ENCODE data around the gene DERL2.
A peak's percentile ranks its signal among the peaks of the same experiment; 100 is the strongest.

DERL2 gene

GRCh38 chr17:5506307-5506706 is 20.3 kb upstream of the DERL2 start:
- TF ChIP-seq YY1 (IDR thresholded peaks at IDR 0.05; ENCODE audit: low read depth) (no peak), NFIC (IDR thresholded peaks at IDR 0.05) (no peak), CEBPB (IDR thresholded peaks at IDR 0.05) (no peak), EGR1 (IDR thresholded peaks at IDR 0.05) (no peak), MAX (IDR thresholded peaks at IDR 0.05) (no peak), EP300 (IDR thresholded peaks at IDR 0.05; ENCODE audit: borderline replicate concordance) (no peak), TAF1 (IDR thresholded peaks at IDR 0.05; ENCODE audit: low read depth) (no peak), FOXM1 (IDR thresholded peaks at IDR 0.05; ENCODE audit: borderline replicate concordance, low read depth) (no peak), CREB1 (IDR thresholded peaks at IDR 0.05; ENCODE audit: low read depth) (no peak), USF1 (IDR thresholded peaks at IDR 0.05) (no peak), TEAD4 (IDR thresholded peaks at IDR 0.05) (no peak)

GRCh38 chr17:5502552-5502951 is 16.6 kb upstream of the DERL2 start:
- TF ChIP-seq MAX (IDR thresholded peaks at IDR 0.05) (no peak), TCF12 (IDR thresholded peaks at IDR 0.05; ENCODE audit: low read depth) (no peak), RAD21 (IDR thresholded peaks at IDR 0.05; ENCODE audit: low read depth) (no peak), EGR1 (IDR thresholded peaks at IDR 0.05) (no peak), NFIC (IDR thresholded peaks at IDR 0.05) (no peak), TEAD4 (IDR thresholded peaks at IDR 0.05) (no peak), YY1 (IDR thresholded peaks at IDR 0.05; ENCODE audit: low read depth) (no peak), ZBTB7A (IDR thresholded peaks at IDR 0.05; ENCODE audit: low read depth) (no peak), CEBPB (IDR thresholded peaks at IDR 0.05) (no peak), REST (IDR thresholded peaks at IDR 0.05; ENCODE audit: low read depth) (no peak), FOXM1 (IDR thresholded peaks at IDR 0.05; ENCODE audit: borderline replicate concordance, low read depth) (no peak), CREB1 (IDR thresholded peaks at IDR 0.05; ENCODE audit: low read depth) (no peak), TAF1 (IDR thresholded peaks at IDR 0.05; ENCODE audit: low read depth) (no peak), EP300 (IDR thresholded peaks at IDR 0.05; ENCODE audit: borderline replicate concordance) (no peak)

GRCh38 chr17:5501685-5502084 is 15.7 kb upstream of the DERL2 start:
- TF ChIP-seq REST (IDR thresholded peaks at IDR 0.05; ENCODE audit: low read depth), result no peak
- no peak for TF ChIP-seq EP300 (IDR thresholded peaks at IDR 0.05; ENCODE audit: borderline replicate concordance)
- TF ChIP-seq TAF1 (IDR thresholded peaks at IDR 0.05; ENCODE audit: low read depth), result no peak
- no peak for TF ChIP-seq RAD21 (IDR thresholded peaks at IDR 0.05; ENCODE audit: low read depth)
- no peak for TF ChIP-seq ZBTB7A (IDR thresholded peaks at IDR 0.05; ENCODE audit: low read depth)
- no peak for TF ChIP-seq MAX (IDR thresholded peaks at IDR 0.05)
- no peak for TF ChIP-seq TCF12 (IDR thresholded peaks at IDR 0.05; ENCODE audit: low read depth)
- TF ChIP-seq TEAD4 (IDR thresholded peaks at IDR 0.05), result no peak
- TF ChIP-seq USF1 (IDR thresholded peaks at IDR 0.05), result no peak

- TF ChIP-seq ZBTB7A (IDR thresholded peaks at IDR 0.05; ENCODE audit: low read depth) (peak; percentile 88), EP300 (IDR thresholded peaks at IDR 0.05; ENCODE audit: borderline replicate concordance) (no peak), CREB1 (IDR thresholded peaks at IDR 0.05; ENCODE audit: low read depth) (no peak)
Observed at GRCh38 chr17:5500589-5501391, 14.8 kb upstream of the DERL2 start.

GRCh38 chr17:5500247-5500588 is 14.2 kb upstream of the DERL2 start:
- TF ChIP-seq NFIC (IDR thresholded peaks at IDR 0.05), result no peak
- TF ChIP-seq CREB1 (IDR thresholded peaks at IDR 0.05; ENCODE audit: low read depth), result no peak
- TF ChIP-seq TAF1 (IDR thresholded peaks at IDR 0.05; ENCODE audit: low read depth), result no peak
- TF ChIP-seq CEBPB (IDR thresholded peaks at IDR 0.05), result no peak
- TF ChIP-seq REST (IDR thresholded peaks at IDR 0.05; ENCODE audit: low read depth), result no peak
- TF ChIP-seq ZBTB7A (IDR thresholded peaks at IDR 0.05; ENCODE audit: low read depth), result no peak
- TF ChIP-seq TCF12 (IDR thresholded peaks at IDR 0.05; ENCODE audit: low read depth), result no peak
- TF ChIP-seq MAX (IDR thresholded peaks at IDR 0.05), result no peak
- TF ChIP-seq EP300 (IDR thresholded peaks at IDR 0.05; ENCODE audit: borderline replicate concordance), result no peak
- no peak for TF ChIP-seq YY1 (IDR thresholded peaks at IDR 0.05; ENCODE audit: low read depth)
- TF ChIP-seq TEAD4 (IDR thresholded peaks at IDR 0.05), result no peak
- TF ChIP-seq EGR1 (IDR thresholded peaks at IDR 0.05), result no peak
- no peak for TF ChIP-seq USF1 (IDR thresholded peaks at IDR 0.05)
- TF ChIP-seq RAD21 (IDR thresholded peaks at IDR 0.05; ENCODE audit: low read depth), result no peak
- no peak for TF ChIP-seq FOXM1 (IDR thresholded peaks at IDR 0.05; ENCODE audit: borderline replicate concordance, low read depth)

Measured in Ishikawa (cell line).